CD4-positive, alpha-beta T cell (primary cell): Measurements from ENCODE around the gene RNF222. TPM values are rescaled to one million over a fixed set of nuclear protein-coding genes. Genes with fewer than 3 reads are reported as not detected.
"Not testable (repeated sequence)": the region's sequence is repeated elsewhere in the genome, so short reads cannot be mapped to it uniquely, and the experiment has no call there.

Experiments used
- ATAC-seq: fragments of 200-7000 bp; cut with Tn5 transposase; one replicate; pipeline ENCODE4 v1.10.0; 2022; ENCODE audit warnings: mild to moderate bottlenecking; ENCODE audit not compliant: poor library complexity
- CTCF ChIA-PET: fragments of 350-600 bp; sonication (Branson Sonifier 250); formaldehyde crosslinking; loops from one replicate; lab custom pipeline; 2021; ENCODE audit warnings: antibody characterized with exemption, inconsistent platforms; lab: Charles Lee
- POLR2A ChIA-PET: fragments of 350-600 bp; sonication (Branson Sonifier 250); formaldehyde crosslinking; loops from one replicate; lab custom pipeline; 2021; ENCODE audit warnings: antibody characterized with exemption, inconsistent platforms; lab: Charles Lee
- DNase-seq, 14 experiments: peaks; one replicate each; pipeline ENCODE4 v3.0.0-alpha.2; 2013 to 2020; ENCODE audit warnings: mixed read lengths in 2 of 14
- H3K27ac ChIP-seq, 2 donors: one replicate each; pipeline versions ENCODE4 v1.5.1 to v1.7.0; 2013; ENCODE audit warnings: low read length in 2 of 2, low read depth in 1 of 2, mild to moderate bottlenecking in 1 of 2
- H3K27me3 ChIP-seq, 2 experiments: 1 replicate in 1 of 2; 2 replicates in 1 of 2; pipeline versions ENCODE4 v1.6.1 to v1.7.0; 2013; ENCODE audit warnings: low read length in 2 of 2, control low read depth in 1 of 2, mild to moderate bottlenecking in 1 of 2, moderate library complexity in 1 of 2; ENCODE audit not compliant: insufficient read depth in 2 of 2, control insufficient read depth in 1 of 2
- H3K36me3 ChIP-seq: one replicate; pipeline ENCODE4 v1.6.1; 2013; ENCODE audit warnings: low read length, control low read depth; ENCODE audit not compliant: insufficient read depth
- H3K4me1 ChIP-seq: one replicate; pipeline ENCODE4 v1.6.1; 2013; ENCODE audit warnings: low read length, control low read depth; ENCODE audit not compliant: insufficient read depth
- H3K4me3 ChIP-seq: one replicate; pipeline ENCODE4 v1.5.1; 2013; ENCODE audit warnings: mild to moderate bottlenecking, low read length, moderate library complexity
- H3K9me3 ChIP-seq, 2 experiments: 1 replicate in 1 of 2; 2 replicates in 1 of 2; pipeline versions ENCODE4 v1.6.1 to v1.7.0; 2013; ENCODE audit warnings: low read length in 2 of 2, mild to moderate bottlenecking in 2 of 2, control low read depth in 1 of 2, moderate library complexity in 1 of 2; ENCODE audit not compliant: control insufficient read depth in 1 of 2, insufficient read depth in 1 of 2
- H3K27ac Mint-ChIP-seq: one replicate; pipeline ENCODE4 v1.8.0; 2020; ENCODE audit warnings: mixed read lengths
- H3K27me3 Mint-ChIP-seq: one replicate; pipeline ENCODE4 v1.8.0; 2021; ENCODE audit warnings: mixed read lengths
- H3K36me3 Mint-ChIP-seq: one replicate; pipeline ENCODE4 v1.8.0; 2021; ENCODE audit warnings: low read depth, mixed read lengths
- H3K4me1 Mint-ChIP-seq: one replicate; pipeline ENCODE4 v1.8.0; 2021; ENCODE audit warnings: low read depth, mixed read lengths
- H3K4me3 Mint-ChIP-seq: one replicate; pipeline ENCODE4 v1.8.0; 2020; ENCODE audit warnings: mild to moderate bottlenecking, mixed read lengths
- H3K9me3 Mint-ChIP-seq: one replicate; pipeline ENCODE4 v1.8.0; 2020; ENCODE audit warnings: mixed read lengths
- intact Hi-C, 2 experiments: fragments of 100-400 bp; cut with DNase I in 1 of 2; cut with micrococcal nuclease in 1 of 2; formaldehyde crosslinking; loops; one replicate each; pipeline versions ENCODE4 v1.15.1 to v1.9.0; 2023 to 2025; cut with DNase I, micrococcal nuclease
- total RNA-seq, 174 experiments: library from RNA in 2 of 174; stranded (reverse) in 2 of 174; gene quantifications; one replicate each; pipeline ENCODE4 v1.2.3 and lab custom pipeline; 2021 to 2026
- TF ChIP-seq, protein P1 (sequence below): fragments of 200-600 bp; IDR thresholded peaks from one replicate; pipeline ENCODE4 v1.8.0; 2022; ENCODE audit warnings: antibody characterized with exemption, mild to moderate bottlenecking

Gene RNF222
- total RNA-seq, 2 experiments from 2014 or later: 1.2 TPM

DNA sequence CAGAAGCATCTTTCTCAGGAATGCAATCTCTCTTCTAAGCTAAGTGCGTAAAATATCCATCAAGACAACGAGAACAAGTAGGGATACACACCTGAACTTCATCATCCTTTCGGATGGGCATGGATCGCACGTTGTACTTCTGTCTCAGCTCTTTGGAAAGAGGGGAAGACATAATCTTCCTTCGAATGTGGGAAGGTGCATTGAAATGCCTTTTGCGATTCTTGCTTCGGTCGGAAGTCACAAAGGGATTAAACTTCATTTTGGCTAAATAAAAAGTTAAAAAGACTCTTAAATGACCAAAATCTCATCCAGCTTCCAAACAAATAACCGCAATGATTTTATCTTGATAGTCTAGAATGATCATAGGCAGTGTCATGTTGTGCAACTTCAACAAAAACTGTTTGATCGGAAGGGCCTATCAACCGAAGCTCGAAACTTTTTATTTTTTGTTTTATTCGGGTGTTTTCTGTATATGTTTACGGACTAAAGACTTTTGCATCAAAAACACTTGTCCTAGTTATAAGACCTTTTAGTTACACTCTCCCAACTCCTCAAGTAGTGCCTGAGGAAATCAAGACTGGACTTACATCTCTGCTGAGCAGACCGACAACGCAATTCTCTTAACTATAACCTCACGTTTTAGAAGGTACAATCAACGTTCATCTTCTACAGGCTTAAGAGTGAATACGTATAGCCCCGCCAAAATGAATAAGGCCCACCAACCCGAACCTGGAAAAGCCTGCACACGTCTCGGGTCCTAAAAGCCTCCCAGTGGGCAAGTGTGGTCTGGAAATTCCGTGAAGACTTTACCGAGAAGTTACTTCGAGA is 15.4 kb downstream of the RNF222 start:
- Mint-ChIP-seq H3K27me3 (no peaks in the 10 kb centered on the region), H3K36me3 (peaks cover 67% of the 10 kb centered on the region), H3K9me3 (no peaks in the 10 kb centered on the region), H3K4me3 (peak overlapping the region; percentile 95), H3K27ac (peak overlapping the region; percentile 91), H3K4me1 (peaks cover 67% of the 10 kb centered on the region)
- H3K27me3 ChIP-seq: no peaks in the 10 kb centered on the region
- no peak for DNase-seq
- ChIA-PET POLR2A (interaction anchor here (0.6 kb wide), 2 partner anchors 135 to 744 kb away, joined by 3 to 4 read pairs; no protein-coding TSS in a partner anchor), CTCF (interaction anchor here (1.7 to 2.8 kb wide), 2 partner anchors 12 to 364 kb away, joined by 10 to 14 read pairs; no protein-coding TSS in a partner anchor)
- H3K9me3 ChIP-seq: no peaks in the 10 kb centered on the region
- peaks cover 43% of the 10 kb centered on the region for H3K36me3 ChIP-seq
- H3K27ac ChIP-seq: peak overlapping the region; percentile 47 to 76
- TF ChIP-seq, protein P1, sequence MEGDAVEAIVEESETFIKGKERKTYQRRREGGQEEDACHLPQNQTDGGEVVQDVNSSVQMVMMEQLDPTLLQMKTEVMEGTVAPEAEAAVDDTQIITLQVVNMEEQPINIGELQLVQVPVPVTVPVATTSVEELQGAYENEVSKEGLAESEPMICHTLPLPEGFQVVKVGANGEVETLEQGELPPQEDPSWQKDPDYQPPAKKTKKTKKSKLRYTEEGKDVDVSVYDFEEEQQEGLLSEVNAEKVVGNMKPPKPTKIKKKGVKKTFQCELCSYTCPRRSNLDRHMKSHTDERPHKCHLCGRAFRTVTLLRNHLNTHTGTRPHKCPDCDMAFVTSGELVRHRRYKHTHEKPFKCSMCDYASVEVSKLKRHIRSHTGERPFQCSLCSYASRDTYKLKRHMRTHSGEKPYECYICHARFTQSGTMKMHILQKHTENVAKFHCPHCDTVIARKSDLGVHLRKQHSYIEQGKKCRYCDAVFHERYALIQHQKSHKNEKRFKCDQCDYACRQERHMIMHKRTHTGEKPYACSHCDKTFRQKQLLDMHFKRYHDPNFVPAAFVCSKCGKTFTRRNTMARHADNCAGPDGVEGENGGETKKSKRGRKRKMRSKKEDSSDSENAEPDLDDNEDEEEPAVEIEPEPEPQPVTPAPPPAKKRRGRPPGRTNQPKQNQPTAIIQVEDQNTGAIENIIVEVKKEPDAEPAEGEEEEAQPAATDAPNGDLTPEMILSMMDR: no peak
- peak overlapping the region; percentile 95 for H3K4me3 ChIP-seq
- peaks cover 47% of the 10 kb centered on the region for H3K4me1 ChIP-seq
- intact Hi-C loops: loop anchor here (5.0 to 10.0 kb wide), 4 partner anchors 160 to 1367 kb away; partner anchors contain the start of genes CCDC42 (in 1 of the 2) and RNASEK (in 1 of the 2)
- ATAC-seq: no peak

- Mint-ChIP-seq H3K36me3 (peaks cover 83% of the 10 kb centered on the region), H3K4me3 (peak overlapping the region; percentile 74), H3K27me3 (no peaks in the 10 kb centered on the region), H3K27ac (peak overlapping the region; percentile 47), H3K9me3 (no peaks in the 10 kb centered on the region), H3K4me1 (peaks cover 77% of the 10 kb centered on the region)
- Histone ChIP-seq H3K27me3 (no peaks in the 10 kb centered on the region), H3K9me3 (no peaks in the 10 kb centered on the region), H3K27ac (no peak overlapping the region), H3K36me3 (peaks cover 49% of the 10 kb centered on the region), H3K4me1 (peaks cover 65% of the 10 kb centered on the region), H3K4me3 (no peak overlapping the region)
- ATAC-seq (no peak), DNase-seq (no peak)
- TF ChIP-seq, protein P1: no peak
- CTCF ChIA-PET: no interaction called here
- POLR2A ChIA-PET: no interaction called here
- intact Hi-C loops: loop anchor here (5.0 to 10.0 kb wide), 4 partner anchors 158 to 1365 kb away; partner anchors contain the start of genes CCDC42 (in 1 of the 2) and RNASEK (in 1 of the 2)
Measured at GRCh38 chr17:8380049-8380448, 17.6 kb downstream of the RNF222 start.

GRCh38 chr17:8378117-8378516 is 19.5 kb downstream of the RNF222 start:
- H3K27ac Mint-ChIP-seq, ATAC-seq, H3K4me3 ChIP-seq, H3K9me3 Mint-ChIP-seq, H3K9me3 ChIP-seq, H3K27me3 ChIP-seq, H3K27me3 Mint-ChIP-seq, POLR2A ChIA-PET, DNase-seq, H3K27ac ChIP-seq: not testable (repeated sequence)
- H3K36me3 ChIP-seq: peaks cover 49% of the 10 kb centered on the region
- H3K4me1 ChIP-seq: peaks cover 50% of the 10 kb centered on the region
- peaks cover 65% of the 10 kb centered on the region for H3K4me1 Mint-ChIP-seq
- intact Hi-C loops: loop anchor here in 1 of 2 experiments (5.0 to 10.0 kb wide), 2 partner anchors 86 to 263 kb away; partner anchors contain the start of gene ALOXE3
- peak overlapping the region; percentile 86 for H3K4me3 Mint-ChIP-seq
- H3K36me3 Mint-ChIP-seq: peaks cover 75% of the 10 kb centered on the region
- CTCF ChIA-PET: interaction anchor here (1.1 kb wide), 1 partner anchor 691 kb away, joined by 4 read pairs; the partner anchor contains the start of gene TP53
